H54 (cell line): ENCODE results near the gene RFPL4A.
"Not testable (repeated sequence)": the region's sequence is repeated elsewhere in the genome, so short reads cannot be mapped to it uniquely, and the experiment has no call there.

Source experiments
- DNase-seq: peaks from one replicate; pipeline ENCODE4 v3.0.0; 2011; ENCODE audit warnings: low spot score, mixed read lengths; ENCODE audit not compliant: insufficient read length
- FAIRE-seq: peaks from 3 replicates; lab custom pipeline; 2011; peaks lifted over from hg19 to GRCh38; lab: Jason Lieb, UNC
- POLR2A ChIP-seq: IDR thresholded peaks from 2 replicates; pipeline ENCODE4 v1.6.1; 2011; ENCODE audit warnings: low read depth, mild to moderate bottlenecking, low read length

Gene RFPL4A

DNA sequence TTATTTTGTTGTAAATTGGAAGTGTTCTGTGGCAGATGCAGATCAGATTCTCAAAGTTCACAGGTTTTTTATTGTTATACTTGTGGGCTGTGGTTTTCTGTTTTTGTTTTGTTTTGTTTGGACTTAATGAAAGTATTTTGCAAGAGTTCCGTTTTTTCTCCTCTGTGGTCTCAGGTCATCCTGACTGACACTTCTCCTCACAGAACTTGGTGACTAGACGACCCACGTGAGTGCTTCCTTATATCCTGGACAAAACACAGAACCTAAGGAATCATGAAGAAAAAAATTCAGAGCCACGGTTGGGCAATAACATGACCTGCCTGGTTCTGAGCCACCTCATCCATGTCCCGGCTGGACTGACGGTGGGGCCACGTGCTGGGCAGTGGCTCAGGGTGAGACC, 7.6 kb downstream of the RFPL4A start:
- no peak for FAIRE-seq
- DNase-seq = no peak

DNA sequence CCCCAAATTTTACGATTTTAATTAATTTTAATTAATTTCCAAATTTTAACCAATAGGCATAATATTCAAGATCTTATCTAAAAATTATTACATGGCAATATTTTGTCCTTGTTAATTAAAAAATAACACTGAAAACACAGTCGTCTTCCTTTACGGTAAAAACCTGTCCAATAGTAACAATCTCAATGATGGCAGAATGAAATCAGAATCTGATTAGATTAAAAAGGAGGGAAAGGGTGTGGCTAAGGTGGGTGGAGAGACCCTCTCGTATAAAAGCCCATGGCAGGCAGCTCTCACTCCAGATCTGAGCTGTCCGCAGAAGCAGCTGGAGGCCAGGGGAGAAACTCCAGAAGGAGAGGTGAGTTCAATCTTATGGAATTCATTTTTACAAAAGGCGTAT, 9.9 kb downstream of the RFPL4A start, which contains the start of gene RFPL4AL1:
Gene RFPL4AL1 (plus strand): TSS at position 301 of the 400 bp plus-strand sequence. CDS start 2,687 bp downstream, outside the sequence.
- FAIRE-seq, DNase-seq: not testable (repeated sequence)

More for the DNA sequence above, 7.6 kb downstream of the RFPL4A start:
- TF ChIP-seq POLR2A = no peak

DNA sequence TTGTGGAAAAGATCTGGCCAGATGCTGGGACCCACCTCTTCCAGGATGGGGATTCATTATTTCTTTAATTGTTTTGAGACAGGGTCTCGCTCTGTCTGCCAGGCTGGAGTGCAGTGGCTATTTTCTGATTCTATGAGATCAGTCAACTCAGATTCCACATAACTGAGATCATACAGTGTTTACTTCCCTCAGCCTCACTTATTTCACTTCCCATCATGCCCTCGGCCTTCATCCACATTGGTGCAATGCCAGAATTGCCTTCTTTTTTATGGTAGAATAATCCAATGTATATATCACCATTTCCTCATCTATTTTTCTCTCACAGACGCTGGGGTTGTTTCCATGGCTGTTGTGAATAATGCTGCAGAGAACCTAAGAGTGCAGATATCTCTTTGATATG, 10.7 kb downstream of the RFPL4A start:
- peak; percentile 75 for FAIRE-seq
- DNase-seq = not testable (repeated sequence)

DNA sequence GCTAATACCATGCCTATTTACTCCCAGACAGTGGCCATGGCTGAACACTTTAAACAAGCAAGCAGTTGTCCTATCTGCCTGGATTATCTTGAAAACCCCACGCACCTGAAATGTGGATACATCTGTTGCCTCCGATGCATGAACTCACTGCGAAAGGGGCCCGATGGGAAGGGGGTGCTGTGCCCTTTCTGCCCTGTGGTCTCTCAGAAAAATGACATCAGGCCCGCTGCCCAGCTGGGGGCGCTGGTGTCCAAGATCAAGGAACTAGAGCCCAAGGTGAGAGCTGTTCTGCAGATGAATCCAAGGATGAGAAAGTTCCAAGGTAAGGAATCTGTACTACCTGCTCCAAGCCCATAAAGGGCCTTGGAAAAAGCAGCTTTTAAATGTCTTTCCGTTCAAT, 18.6 kb downstream of the RFPL4A start:
- no peak for TF ChIP-seq POLR2A
- FAIRE-seq (no peak), DNase-seq (peak; percentile 36)

DNA sequence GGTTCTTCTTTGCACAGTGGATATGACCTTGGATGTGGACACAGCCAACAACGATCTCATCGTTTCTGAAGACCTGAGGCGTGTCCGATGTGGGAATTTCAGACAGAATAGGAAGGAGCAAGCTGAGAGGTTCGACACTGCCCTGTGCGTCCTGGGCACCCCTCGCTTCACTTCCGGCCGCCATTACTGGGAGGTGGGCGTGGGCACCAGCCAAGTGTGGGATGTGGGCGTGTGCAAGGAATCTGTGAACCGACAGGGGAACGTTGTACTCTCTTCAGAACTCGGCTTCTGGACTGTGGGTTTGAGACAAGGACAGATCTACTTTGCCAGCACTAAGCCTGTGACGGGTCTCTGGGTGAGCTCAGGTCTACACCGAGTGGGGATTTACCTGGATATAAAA, 19.4 kb downstream of the RFPL4A start:
- TF ChIP-seq POLR2A = no peak
- FAIRE-seq (no peak), DNase-seq (no peak)

DNA sequence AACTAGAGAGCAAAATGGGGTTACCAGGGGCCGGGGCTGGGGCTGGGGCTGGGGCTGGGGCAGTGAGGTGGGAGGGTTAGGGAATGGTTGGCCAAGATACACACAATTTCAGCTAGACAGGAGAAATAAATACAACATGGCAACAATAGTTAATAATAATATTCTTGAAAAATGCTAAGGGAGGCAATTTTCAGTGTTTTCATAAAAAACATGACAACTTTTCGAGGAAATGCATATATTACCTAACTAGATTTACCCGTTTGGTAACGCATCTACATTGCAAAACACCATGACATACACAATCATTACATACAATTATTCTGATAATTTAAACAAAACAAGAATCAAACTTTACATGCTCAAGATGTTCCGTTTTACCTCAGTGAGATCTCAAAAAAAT, 22.2 kb downstream of the RFPL4A start:
- FAIRE-seq = no peak
- DNase-seq = no peak
- no peak for TF ChIP-seq POLR2A

DNA sequence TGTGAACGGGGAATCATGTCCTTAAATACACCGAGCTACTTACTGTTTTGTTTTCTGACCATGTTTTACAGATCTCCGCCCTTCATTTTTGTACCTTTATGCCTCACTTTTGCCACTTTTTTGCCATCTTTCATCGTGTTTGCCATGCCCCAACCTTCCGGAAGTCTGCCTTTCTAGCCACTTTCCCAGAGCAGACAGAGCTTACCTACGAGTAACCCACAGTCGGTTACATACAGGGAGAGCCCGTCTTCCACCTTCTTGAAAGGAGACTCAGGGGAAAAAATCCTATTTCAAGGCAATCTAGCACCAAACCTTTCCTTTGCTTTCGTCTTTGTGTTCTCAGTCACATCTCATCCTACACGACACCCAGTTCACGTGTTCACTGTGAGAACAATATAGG, 36.1 kb downstream of the RFPL4A start:
- DNase-seq (no peak), FAIRE-seq (no peak)
- TF ChIP-seq POLR2A = no peak

DNA sequence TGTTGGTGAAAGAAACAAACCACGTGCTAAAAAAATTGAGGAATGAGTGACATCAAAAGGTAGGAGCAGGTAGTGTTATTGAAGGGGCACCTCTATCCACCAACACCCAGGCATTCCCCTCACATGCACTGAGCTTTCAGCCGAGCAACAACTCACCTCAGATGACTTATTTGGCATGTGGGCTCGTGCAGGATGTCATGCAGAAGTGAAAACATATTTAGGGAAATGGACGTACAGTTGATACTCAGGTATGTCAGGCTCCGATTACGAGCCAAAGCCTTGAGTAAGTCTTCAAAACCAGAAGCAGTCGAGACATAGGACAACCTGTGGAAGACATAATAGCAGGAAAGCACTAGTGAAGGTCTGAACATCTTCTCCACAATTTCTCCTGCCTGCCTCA, 42.5 kb downstream of the RFPL4A start:
- DNase-seq (no peak), FAIRE-seq (no peak)
- TF ChIP-seq POLR2A = no peak

DNA sequence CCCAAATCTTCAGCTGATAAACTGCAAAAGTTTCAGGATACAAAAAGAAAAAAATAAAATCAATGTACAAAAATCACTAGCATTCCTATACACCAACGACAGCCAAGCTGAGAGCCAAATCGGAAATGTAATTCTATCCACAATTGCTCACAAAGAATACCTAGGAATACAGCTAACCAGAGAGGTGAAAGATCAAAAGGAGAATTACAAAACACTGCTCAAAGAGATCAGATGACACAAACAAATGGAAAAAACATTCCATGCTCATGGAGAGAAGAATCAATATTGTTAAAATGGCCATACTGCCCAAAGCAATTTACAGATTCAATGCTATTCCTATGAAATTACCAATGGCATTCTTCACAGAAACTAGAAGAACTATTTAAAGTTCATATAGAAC, 43.4 kb downstream of the RFPL4A start:
- DNase-seq (no peak), FAIRE-seq (no peak)
- TF ChIP-seq POLR2A = no peak

DNA sequence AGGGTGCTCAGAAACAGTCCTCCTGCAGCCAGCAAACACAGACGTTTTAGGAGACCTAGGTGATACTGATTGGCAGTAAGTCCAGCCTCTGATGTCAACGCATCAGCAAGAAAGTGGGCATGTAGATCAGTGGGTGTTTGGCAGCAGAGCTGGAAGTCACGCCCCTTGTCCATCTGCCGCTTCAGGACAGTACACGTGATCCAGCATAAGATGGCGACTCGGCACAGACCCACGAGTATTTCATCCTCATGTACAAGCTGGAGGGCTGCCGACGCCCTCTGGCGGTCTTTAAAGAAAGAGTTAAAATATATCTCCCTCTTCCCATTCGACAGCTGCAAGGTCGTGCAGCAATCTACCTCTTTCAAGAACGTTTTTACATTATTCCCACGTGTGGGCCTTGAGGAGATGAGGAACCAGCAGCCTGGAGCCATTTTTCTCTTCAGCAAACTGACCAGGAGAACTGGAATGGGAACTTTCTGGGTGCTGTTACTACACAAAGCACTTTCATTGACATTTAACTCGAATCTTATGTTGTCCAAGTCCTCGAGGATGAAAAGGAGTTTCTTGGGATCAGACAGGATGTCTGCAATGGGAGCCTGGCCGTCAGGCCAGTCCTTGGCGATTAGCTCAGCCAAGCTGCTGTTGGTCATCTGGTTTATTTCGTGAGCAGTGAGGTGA, 50.6 kb downstream of the RFPL4A start:
- DNase-seq (peak; percentile 91), FAIRE-seq (peak; percentile 84)

DNA sequence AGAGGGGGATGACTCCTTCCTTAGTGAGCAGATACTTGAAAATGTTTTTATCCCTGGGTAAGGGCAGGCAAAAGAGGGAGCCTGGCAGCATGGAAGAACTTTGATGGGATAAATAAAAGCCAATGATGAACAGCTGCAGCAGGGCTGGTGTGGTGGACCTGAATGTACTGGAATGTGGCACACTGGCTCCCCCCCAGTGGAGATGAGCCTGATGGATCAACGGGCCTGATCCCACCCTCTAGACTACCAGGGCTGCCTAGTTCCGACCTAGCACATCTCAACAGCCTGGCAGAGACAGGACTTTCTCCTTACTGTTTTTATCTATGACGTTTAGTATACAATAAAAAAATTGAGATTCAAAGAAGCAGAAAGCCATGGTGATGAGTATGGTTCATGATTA, 52.4 kb downstream of the RFPL4A start:
- DNase-seq (no peak), FAIRE-seq (no peak)
- TF ChIP-seq POLR2A = no peak

More for the DNA sequence above, 50.6 kb downstream of the RFPL4A start:
- TF ChIP-seq POLR2A = 0 out of 2 replicates have a peak, but pooled peaks have one; percentile 7

DNA sequence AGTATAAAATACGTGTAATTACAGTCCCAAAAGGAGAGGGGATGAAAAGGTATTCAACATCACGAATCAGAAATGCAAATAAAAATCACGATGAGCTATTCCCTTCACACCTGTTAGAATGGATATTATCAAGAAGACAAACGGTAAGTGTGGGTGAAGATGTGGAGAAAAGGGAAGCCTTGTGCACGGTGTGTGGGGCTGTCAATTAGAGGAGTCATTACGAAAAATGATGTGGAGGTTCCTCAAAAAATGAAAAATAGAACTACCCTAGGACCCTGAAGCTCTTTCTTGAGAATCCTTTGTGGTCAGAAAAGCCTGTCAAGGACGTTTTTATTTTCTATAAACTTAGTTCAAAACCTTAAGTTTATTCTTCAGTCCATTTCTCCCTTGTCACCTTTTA, 53.6 kb downstream of the RFPL4A start:
- TF ChIP-seq POLR2A = no peak
- DNase-seq (no peak), FAIRE-seq (no peak)
